Gastrocnemius medialis (tissue), 4 donors: ENCODE data around the gene OR1L4.

ENCODE experiments used
- CTCF ChIP-seq, 5 experiments: fragments of 450-650 bp in 3 of 5; fragments of 200-600 bp in 2 of 5; sonication (generic) in 2 of 5; IDR thresholded peaks in 4 of 5; conservative IDR thresholded peaks in 1 of 5; 1 replicate in 4 of 5; 2 replicates in 1 of 5; pipeline ENCODE4 v1.5.1; 2016 to 2019; ENCODE audit warnings: antibody characterized with exemption in 5 of 5, mild to moderate bottlenecking in 3 of 5, moderate library complexity in 3 of 5
- POLR2A ChIP-seq, 2 donors: fragments of 450-650 bp; IDR thresholded peaks; one replicate each; pipeline ENCODE4 v1.6.1; 2017; ENCODE audit warnings: antibody characterized with exemption in 2 of 2, mild to moderate bottlenecking in 2 of 2, moderate library complexity in 2 of 2

GRCh38 chr9:122695696-122696095 lies 28.1 kb upstream of the OR1L4 start:
- TF ChIP-seq CTCF (IDR thresholded peaks at IDR 0.05 in 4 of 5, conservative IDR thresholded peaks at IDR 0.05 in 1 of 5) (no peak), POLR2A (IDR thresholded peaks at IDR 0.05) (no peak)
